Esophagus squamous epithelium (tissue), 4 donors: ENCODE measurements around the gene AIF1L.

ENCODE experiments used
- POLR2A ChIP-seq, 4 donors: fragments of 450-650 bp; IDR thresholded peaks; one replicate each; pipeline ENCODE4 v1.6.1; 2017; ENCODE audit warnings: antibody characterized with exemption in 4 of 4, mild to moderate bottlenecking in 4 of 4, moderate library complexity in 3 of 4
- TF ChIP-seq, protein P1 (sequence below), 6 experiments: fragments of 450-650 bp in 4 of 6; fragments of 200-600 bp in 2 of 6; sonication (generic) in 2 of 6; IDR thresholded peaks; one replicate each; pipeline ENCODE4 v1.5.1; 2016 to 2019; ENCODE audit warnings: antibody characterized with exemption in 6 of 6, mild to moderate bottlenecking in 4 of 6, moderate library complexity in 4 of 6

DNA sequence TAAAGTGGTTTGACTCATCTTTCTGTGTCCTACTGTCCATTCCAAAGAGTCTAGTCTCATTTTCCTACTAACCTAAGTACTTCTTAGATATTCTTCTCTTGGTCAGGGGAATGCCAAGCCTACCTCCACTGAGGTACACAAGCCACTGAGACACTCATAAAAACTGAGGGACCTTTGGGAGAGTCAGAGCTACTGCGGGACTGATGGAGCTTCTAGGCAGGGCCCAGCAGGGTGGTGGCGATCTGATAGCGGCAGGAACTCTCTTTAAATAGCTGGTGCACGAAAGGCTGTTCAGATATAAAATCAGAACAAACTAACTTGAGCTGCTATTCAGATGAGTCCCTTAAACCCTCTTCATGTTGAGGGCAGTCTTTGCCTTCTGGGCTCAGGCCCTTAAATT, 43.8 kb downstream of the AIF1L start:
- TF ChIP-seq, protein P1, sequence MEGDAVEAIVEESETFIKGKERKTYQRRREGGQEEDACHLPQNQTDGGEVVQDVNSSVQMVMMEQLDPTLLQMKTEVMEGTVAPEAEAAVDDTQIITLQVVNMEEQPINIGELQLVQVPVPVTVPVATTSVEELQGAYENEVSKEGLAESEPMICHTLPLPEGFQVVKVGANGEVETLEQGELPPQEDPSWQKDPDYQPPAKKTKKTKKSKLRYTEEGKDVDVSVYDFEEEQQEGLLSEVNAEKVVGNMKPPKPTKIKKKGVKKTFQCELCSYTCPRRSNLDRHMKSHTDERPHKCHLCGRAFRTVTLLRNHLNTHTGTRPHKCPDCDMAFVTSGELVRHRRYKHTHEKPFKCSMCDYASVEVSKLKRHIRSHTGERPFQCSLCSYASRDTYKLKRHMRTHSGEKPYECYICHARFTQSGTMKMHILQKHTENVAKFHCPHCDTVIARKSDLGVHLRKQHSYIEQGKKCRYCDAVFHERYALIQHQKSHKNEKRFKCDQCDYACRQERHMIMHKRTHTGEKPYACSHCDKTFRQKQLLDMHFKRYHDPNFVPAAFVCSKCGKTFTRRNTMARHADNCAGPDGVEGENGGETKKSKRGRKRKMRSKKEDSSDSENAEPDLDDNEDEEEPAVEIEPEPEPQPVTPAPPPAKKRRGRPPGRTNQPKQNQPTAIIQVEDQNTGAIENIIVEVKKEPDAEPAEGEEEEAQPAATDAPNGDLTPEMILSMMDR (IDR thresholded peaks at IDR 0.05), result no peak
- TF ChIP-seq POLR2A (IDR thresholded peaks at IDR 0.05), result no peak
